ENCODE measurements around the gene WDFY3.

WDFY3 gene

GRCh38 chr4:84875636-84876371 is 90.7 kb downstream of the WDFY3 start:
- TF ChIP-seq ZNF70 (CRISPR knock-in tag; IDR thresholded peaks at IDR 0.05) (no peak), TOX (CRISPR knock-in tag; IDR thresholded peaks at IDR 0.05; ENCODE audit: borderline replicate concordance) (no peak), TCF4 (CRISPR knock-in tag; IDR thresholded peaks at IDR 0.05; ENCODE audit: borderline replicate concordance) (no peak), GLIS3 (CRISPR knock-in tag; IDR thresholded peaks at IDR 0.05) (no peak), PPARA (CRISPR knock-in tag; IDR thresholded peaks at IDR 0.05; ENCODE audit: borderline replicate concordance) (no peak), ARNTL (CRISPR knock-in tag; IDR thresholded peaks at IDR 0.05; ENCODE audit: borderline replicate concordance, low read depth) (no peak), ZNF565 (CRISPR knock-in tag; conservative IDR thresholded peaks at IDR 0.05; ENCODE audit: low read depth) (no peak), ZFP3 (CRISPR knock-in tag; IDR thresholded peaks at IDR 0.05) (no peak), ISL1 (CRISPR knock-in tag; IDR thresholded peaks at IDR 0.05) (no peak), CSDC2 (CRISPR knock-in tag; IDR thresholded peaks at IDR 0.05) (no peak), PATZ1 (CRISPR knock-in tag; IDR thresholded peaks at IDR 0.05; ENCODE audit: borderline replicate concordance) (no peak), ZFP30 (CRISPR knock-in tag; IDR thresholded peaks at IDR 0.05) (no peak), POU6F1 (CRISPR knock-in tag; IDR thresholded peaks at IDR 0.05; ENCODE audit: borderline replicate concordance, low read depth) (no peak), CREB5 (CRISPR knock-in tag; IDR thresholded peaks at IDR 0.05; ENCODE audit: low read depth) (no peak), RARB (CRISPR knock-in tag; IDR thresholded peaks at IDR 0.05) (no peak), OSR1 (CRISPR knock-in tag; IDR thresholded peaks at IDR 0.05) (no peak), BACH2 (CRISPR knock-in tag; IDR thresholded peaks at IDR 0.05; ENCODE audit: borderline replicate concordance) (no peak)
- ATAC-seq = no peak

GRCh38 chr4:84874619-84875018 is 91.9 kb downstream of the WDFY3 start:
- ATAC-seq = no peak
- no peak for TF ChIP-seq CSDC2 (CRISPR knock-in tag; IDR thresholded peaks at IDR 0.05)
- no peak for TF ChIP-seq ARNTL (CRISPR knock-in tag; IDR thresholded peaks at IDR 0.05; ENCODE audit: borderline replicate concordance, low read depth)
- TF ChIP-seq BACH2 (CRISPR knock-in tag; IDR thresholded peaks at IDR 0.05; ENCODE audit: borderline replicate concordance) = no peak
- no peak for TF ChIP-seq ZFP30 (CRISPR knock-in tag; IDR thresholded peaks at IDR 0.05)
- no peak for TF ChIP-seq TOX (CRISPR knock-in tag; IDR thresholded peaks at IDR 0.05; ENCODE audit: borderline replicate concordance)
- TF ChIP-seq ZFP3 (CRISPR knock-in tag; IDR thresholded peaks at IDR 0.05) = no peak
- TF ChIP-seq CSRNP3 (CRISPR knock-in tag; IDR thresholded peaks at IDR 0.05) = no peak

GRCh38 chr4:84870398-84871163 is 95.9 kb downstream of the WDFY3 start:
- peak; percentile 96 for ATAC-seq
- TF ChIP-seq ISL1 (CRISPR knock-in tag; IDR thresholded peaks at IDR 0.05) (peak; percentile 69), TSHZ2 (CRISPR knock-in tag; IDR thresholded peaks at IDR 0.05) (no peak), ARNTL (CRISPR knock-in tag; IDR thresholded peaks at IDR 0.05; ENCODE audit: borderline replicate concordance, low read depth) (no peak), TOX (CRISPR knock-in tag; IDR thresholded peaks at IDR 0.05; ENCODE audit: borderline replicate concordance) (no peak), ZFP3 (CRISPR knock-in tag; IDR thresholded peaks at IDR 0.05) (no peak), ZNF565 (CRISPR knock-in tag; conservative IDR thresholded peaks at IDR 0.05; ENCODE audit: low read depth) (no peak), CSDC2 (CRISPR knock-in tag; IDR thresholded peaks at IDR 0.05) (no peak), BACH2 (CRISPR knock-in tag; IDR thresholded peaks at IDR 0.05; ENCODE audit: borderline replicate concordance) (no peak), ESRRG (CRISPR knock-in tag; IDR thresholded peaks at IDR 0.05) (no peak), OSR1 (CRISPR knock-in tag; IDR thresholded peaks at IDR 0.05) (no peak), POU6F1 (CRISPR knock-in tag; IDR thresholded peaks at IDR 0.05; ENCODE audit: borderline replicate concordance, low read depth) (no peak), SNAI2 (CRISPR knock-in tag; IDR thresholded peaks at IDR 0.05) (no peak), RARB (CRISPR knock-in tag; IDR thresholded peaks at IDR 0.05) (no peak), ZFP30 (CRISPR knock-in tag; IDR thresholded peaks at IDR 0.05) (peak; percentile 60), ZNF8 (CRISPR knock-in tag; IDR thresholded peaks at IDR 0.05) (no peak), CREB5 (CRISPR knock-in tag; IDR thresholded peaks at IDR 0.05; ENCODE audit: low read depth) (no peak)

Measured in SK-N-SH treated with all-trans-retinoic acid at 6 μM for 48 hours (cell line).